SKM-1 (cell line): ENCODE measurements around the gene MTCP1.
A peak's percentile ranks its signal among the peaks of the same experiment; 100 is the strongest.

Experiments
- DNase-seq: peaks from one replicate; lab custom pipeline; 2025; ENCODE audit not compliant: unreplicated experiment; lab: John Stamatoyannopoulos, UW

Gene MTCP1, protein sequence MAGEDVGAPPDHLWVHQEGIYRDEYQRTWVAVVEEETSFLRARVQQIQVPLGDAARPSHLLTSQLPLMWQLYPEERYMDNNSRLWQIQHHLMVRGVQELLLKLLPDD

DNA sequence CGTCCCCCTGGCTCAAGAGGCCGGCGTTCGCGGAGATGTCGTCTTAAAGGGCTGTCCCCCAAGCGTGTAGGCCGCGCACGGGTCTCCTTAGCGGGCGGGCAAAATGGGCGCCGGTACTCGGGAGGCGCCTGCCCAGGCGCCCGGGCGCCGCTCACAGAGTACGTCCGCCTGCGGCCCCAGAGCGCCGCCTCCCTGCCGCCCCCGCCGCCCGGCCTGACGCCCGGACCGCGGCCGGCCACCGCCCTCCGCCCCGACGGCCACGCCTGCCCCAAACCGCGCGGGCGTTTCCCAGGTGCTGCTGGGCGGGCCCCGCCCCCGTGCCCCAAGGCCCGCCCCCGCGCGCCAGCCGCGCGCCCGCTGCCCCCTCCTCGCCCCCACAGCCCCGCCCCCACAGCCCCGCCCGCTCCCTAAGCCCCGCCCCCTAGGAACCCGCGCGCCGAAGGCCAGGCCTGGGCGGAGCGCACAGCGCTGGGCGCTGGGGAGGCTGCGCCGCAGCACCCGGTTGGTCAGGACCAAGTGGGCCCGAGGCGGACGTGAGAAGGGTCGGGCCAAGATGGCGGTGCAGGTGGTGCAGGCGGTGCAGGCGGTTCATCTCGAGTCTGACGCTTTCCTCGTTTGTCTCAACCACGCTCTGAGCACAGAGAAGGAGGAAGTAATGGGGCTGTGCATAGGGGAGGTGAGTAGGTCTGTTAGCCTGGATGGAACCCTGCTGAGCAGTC is at the start of gene MTCP1, which contains the start of the genes BRCC3 and CMC4:
Gene MTCP1 (minus strand): TSS at position 162 of the 719 bp plus-strand sequence. CDS start 5,126 bp downstream, outside the sequence.
Gene BRCC3 (plus strand): TSS at position 534 of the 719 bp plus-strand sequence. CDS start 20 bp downstream, at position 554.
Gene CMC4 (minus strand): TSS at position 162 of the 719 bp plus-strand sequence. CDS start 7,113 bp downstream, outside the sequence.
- DNase-seq: peak; percentile 55

DNA sequence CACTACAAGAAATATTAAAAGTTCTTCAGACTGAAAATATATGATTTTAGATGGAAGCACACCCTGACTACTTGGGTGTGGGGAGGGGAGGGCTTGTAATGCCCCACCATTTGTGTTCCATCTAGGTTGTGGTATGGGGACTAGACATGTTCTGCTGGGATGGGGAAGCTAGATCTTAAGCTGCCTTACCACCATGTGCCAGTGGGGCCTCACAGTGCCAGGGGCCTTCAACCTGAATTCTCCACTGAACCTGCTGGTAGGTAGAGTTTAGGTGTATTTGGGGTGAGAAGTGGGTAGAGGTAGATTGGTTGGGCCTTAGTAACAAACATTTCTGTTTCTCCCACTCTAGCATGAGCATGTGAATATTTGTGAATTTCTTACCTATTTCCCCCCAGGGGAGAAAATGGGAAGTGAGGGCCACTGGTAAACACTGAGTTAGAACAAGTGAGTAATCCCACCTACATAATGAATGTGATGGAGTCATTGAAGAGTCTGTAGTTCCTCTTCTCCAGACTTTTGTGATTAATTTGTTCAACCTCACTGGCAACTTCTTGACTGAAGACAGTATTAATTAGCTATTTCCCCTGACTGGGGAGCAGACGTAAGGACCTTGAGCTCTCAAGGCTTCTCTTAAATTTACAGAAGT is 44.4 kb upstream of the MTCP1 start:
- DNase-seq: no peak

DNA sequence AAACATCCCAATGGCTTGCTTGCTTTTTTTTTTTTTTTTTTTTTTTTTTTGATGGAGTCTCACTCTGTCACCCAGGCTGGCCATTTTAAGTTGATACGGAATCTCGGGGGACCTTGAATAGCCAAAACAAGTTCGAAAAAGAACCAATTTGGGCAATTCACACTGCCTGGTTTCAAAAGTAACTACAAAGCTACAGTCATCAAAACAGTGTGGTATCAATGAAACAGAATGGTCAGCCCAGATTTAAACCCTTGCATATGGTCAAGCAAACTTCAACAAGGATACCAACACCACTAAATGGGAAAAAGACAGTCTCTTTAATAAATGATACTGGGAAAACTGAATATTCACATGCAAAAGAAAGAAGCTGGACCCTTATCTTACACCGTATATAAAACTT is 42.2 kb upstream of the MTCP1 start:
- no peak for DNase-seq

DNA sequence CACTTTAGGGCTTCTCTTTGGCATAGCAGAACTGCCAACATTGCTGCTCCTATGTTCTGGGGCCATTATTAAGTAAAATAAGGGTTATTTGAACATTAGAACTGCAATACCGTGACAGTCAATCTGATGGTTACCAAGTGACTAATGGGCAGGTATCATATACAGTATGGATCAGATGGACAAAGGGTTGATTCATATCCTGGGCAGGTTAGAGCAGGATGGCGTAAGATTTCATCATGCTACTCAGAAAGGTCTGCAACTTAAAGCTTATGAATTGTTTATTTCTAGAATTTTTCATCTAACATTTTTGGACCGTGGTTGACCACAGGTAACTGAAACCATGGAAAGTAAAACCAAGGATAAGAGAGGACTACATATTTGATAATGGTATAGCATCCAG is 41.2 kb upstream of the MTCP1 start:
- DNase-seq: no peak

DNA sequence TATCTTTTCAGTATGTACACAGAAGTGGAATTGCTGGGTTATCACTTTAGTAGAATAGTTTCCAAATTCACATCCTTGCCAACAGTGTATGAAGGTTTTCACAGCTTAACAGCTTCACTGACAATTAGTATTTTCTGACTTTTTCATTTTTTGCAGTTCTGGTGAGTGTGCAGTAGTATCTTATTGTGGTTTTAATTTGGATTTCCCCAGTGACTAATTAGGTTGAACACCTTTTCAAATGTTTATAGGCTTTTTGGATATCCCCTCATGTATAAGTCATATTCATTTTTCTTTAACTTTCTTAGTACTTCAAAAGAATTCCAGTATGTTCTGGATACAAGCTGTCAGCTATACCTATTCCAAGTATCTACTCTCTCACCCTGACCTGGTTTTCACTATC is 37.5 kb upstream of the MTCP1 start:
- DNase-seq: no peak

DNA sequence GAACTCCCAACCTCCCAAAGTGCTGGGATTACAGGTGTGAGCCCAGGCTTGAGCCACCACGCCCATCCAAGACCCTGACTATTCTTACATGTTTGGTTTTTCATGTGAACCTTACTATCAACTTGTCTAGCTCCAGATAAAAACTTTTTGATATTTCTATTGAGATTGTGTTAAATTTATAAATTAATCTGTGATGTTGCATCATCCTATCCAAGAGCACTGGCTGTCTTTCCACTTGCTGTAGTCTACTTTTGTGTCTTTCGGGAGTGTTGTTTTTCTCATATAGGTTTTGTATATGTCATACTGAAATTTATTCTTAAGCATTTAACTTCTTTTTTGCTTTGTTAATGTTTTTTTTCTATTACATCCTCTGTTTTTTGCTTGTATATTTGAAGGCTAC is 35.0 kb upstream of the MTCP1 start:
- no peak for DNase-seq

DNA sequence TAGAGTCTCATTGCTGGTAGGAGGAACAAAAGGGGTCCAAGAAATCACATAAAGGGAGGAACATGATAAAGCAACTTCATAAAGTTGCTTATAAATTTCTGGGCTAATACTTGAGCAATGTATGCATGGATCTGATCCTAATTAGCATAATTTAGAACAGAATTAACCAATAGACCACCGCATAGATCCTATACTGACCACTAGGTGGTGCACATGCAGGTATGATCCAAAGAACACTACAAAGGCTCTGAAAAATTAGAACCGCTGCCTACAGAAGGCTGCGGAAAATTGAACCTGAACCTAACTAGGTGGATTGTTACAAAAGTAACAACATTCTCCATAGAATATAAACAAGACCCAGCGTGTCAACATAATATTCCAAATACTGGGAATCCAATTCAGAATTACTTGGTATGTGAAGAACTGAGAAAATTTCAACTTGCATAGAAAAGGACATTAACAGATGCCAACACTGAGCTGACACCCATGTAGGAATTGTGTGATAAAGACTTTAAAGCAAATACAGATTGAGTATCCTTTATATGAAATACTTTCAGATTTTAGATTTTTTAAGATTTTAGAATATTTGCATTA is 23.6 kb upstream of the MTCP1 start:
- DNase-seq: no peak

DNA sequence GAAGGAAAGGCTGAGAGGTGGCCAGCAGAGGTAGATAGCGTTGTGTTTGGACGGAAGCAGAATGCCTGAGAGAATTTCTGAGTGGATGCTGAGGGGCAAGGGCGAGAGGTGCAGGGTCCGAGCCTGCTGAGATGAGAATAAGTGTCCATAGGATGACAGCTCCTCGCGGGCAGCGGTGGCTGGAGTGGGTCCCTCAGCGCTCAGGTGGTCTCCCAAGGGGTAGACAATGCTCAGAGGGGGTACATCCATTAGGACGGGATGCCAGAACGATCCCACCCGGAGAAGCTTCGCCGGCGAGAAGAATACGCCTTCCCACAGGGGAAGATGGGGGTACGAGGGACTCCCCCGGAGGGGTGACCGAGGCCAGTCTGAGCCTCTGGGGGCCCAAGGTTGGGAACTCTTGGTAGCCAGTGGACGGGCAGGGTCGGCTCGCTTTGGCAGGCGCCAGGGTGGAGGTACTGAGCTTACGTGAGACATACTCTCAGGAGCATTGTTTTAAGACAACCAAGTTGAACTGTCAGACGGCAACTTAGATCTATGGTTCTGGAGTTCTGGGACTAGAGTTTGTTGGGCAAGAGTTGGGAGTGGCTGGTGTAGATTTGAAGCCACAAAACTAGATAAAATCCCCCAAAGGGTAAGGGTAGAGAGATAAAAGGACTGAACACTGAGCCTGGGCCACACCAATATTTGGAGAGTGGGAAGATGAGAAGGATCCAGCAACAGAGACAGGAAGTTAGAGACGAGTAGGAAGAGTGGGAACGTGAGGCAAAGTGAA is 16.2 kb upstream of the MTCP1 start:
- no peak for DNase-seq

DNA sequence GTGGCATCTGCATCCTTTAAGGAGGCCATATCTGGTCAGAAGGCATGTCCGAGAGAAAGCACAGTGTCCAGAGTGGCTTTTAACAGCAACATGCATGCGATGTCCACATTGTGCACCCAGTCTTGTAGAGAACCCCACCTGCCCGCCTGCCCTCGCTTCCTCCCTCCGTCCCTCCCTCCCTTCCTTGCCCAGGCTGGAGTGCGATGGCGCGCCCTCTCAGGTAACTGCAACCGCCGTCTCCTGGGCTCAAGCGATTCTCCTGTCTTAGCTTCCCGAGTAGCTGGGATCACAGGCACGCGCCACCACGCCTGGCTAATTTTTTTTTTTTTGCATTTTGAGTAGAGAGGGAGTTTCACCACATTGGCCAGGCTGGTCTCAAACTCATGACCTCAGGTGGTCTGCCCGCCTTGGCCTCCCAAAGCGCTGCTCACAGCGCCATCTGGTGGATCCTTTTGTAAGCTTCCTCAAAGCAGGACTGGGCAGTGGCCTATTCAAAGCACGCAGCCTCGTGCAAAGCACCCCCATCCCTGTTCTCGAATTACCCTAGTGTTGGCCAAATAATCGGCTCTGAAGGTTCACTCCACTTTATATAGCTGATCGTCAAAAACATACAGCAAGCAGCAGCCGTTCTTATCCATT is 15.4 kb upstream of the MTCP1 start:
- no peak for DNase-seq

DNA sequence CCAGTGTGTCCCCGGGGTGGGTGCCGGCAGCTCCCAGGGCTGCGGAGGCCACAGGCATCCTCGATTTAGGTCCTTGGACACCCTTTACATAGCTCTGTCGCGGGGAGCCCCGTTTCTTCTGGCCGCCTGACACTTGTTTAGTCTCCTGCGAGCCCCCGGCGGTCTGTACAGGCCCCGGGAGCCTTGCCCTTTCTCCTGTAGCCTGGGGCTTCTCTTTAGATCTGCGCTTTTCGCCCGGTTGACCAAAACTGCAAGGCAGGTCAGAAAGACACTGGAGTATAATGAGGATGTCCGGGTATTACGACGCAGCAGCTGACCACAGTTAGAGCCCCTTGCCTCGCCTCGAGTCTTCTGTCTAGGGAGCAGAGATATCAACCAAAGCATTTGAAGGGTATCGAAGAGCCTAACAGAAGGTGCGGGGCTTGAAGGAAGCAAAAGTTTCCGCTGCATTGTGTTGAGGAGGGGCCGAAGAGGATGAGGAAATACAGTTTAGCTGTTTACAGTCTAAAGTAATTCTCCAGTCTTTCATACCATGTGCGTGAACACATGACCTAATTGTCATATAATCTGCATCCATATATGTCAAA is 851 bp upstream of the MTCP1 start:
- no peak for DNase-seq

DNA sequence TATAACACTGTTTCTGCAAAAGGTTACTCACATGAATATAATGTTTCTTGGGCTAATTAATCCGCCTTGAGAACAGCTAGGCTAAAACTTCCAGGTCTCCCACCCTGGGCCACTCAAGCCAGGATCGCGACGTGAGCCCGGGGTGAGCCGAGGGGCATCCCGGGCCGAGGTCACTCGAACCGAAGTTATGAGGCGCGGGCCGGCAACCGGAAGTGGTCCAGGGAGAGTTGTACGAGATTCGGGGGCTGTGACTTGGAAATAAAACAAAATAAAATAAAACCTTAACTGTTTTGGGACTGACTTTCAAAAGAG is 317 bp downstream of the MTCP1 start:
- no peak for DNase-seq

DNA sequence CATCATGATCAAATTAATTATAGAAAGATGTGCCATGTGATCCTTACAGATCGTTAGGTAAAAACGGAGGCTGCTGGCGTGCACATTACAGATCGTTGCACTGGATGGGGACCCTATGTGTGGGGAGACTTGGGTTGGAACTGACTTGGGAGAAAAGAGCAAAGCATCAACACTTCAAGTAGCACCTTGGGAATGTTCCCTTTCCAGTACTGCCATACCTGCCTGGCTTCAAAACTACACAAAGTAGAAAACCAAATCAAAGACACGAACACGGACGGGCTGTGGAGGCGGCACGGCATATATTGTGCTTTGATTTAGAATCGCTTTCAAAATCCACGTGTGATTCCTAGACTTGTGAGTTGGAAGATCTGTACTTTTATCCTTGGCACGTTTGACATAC is 898 bp downstream of the MTCP1 start:
- no peak for DNase-seq

DNA sequence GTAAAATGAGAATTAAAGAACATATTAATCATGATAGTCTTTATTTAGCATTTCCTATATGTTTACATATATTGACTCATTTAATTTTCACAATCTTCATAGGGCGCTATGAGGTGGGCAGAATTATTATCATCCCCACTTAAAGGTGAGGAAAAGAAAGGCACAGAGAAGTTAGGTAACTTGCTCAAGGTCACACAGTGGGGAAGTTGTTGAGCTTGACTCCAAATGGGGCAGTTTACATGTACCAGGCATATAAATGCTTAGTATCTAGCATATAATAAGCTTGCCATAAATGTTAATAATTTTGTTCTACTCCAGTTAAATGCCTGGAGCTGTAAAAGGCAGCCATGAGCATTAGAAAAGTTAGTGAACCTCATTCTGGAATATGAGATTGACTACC is 1.5 kb downstream of the MTCP1 start:
- DNase-seq: no peak

DNA sequence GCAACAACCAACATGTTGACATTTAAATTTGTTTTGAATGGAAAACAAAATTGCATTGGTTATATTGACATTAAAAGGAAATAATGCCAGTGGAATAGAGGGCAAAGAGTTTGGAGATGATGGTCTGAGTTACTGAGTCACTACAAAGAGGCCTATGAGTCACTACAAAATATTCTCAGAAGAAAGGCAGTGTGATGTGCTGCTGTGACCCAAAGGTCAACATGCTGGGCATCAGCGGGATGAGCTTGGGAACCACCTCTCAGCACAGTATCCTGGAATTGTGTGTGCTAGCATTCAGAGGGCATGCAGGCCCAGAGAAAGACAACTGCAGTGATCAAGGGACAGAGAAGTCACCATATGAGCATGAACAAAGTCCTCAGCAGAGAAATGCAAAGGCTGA is 2.8 kb downstream of the MTCP1 start:
- DNase-seq: no peak

DNA sequence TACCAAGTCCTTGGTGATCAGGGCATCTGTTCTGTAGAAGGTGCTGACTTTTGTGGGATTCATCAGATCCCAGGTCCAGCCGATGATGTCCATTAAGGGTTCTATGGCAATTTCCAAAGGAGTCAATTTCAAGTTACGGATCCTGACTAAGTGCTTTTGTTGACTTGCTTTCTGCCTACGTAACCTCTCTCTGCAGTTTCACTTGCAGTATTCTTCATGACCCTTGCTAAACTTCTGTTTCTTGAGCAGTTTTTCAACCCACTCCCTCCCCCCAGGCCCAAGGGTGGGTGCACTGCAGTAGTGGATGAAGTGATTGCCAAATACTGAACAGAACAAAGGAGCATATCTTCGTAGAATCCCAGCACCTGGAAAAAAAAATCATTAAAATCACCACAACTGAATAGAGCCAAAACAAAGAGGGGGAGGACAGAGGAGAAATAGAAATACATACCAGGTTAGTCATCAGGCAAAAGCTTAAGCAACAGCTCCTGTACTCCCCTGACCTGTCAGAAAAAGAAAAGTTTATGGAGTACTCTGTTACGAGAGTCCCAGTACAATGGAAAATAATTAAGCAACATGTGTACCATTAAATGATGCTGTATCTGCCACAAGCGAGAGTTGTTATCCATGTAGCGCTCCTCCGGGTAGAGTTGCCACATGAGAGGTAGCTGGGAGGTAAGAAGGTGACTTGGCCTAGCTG is 5.8 kb downstream of the MTCP1 start:
- DNase-seq: no peak

DNA sequence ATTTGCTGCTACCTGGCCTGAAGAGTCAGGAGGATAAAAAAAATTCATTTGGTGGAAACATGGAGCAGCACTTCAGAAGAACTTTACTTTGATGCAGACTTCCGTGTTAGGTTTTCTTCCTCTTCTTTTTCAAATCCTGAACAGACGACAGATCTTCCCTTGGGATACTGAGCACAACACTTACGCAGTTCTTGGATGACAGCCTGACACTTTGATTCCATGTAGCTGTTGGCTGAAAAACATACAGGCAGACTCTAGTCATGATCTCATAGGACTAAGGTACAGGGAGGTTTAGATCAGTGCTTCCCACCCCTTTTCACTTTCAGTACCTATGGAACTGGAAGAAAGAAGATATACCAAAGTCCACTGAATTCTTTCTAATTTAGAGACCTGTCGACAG is 9.2 kb downstream of the MTCP1 start:
- no peak for DNase-seq

DNA sequence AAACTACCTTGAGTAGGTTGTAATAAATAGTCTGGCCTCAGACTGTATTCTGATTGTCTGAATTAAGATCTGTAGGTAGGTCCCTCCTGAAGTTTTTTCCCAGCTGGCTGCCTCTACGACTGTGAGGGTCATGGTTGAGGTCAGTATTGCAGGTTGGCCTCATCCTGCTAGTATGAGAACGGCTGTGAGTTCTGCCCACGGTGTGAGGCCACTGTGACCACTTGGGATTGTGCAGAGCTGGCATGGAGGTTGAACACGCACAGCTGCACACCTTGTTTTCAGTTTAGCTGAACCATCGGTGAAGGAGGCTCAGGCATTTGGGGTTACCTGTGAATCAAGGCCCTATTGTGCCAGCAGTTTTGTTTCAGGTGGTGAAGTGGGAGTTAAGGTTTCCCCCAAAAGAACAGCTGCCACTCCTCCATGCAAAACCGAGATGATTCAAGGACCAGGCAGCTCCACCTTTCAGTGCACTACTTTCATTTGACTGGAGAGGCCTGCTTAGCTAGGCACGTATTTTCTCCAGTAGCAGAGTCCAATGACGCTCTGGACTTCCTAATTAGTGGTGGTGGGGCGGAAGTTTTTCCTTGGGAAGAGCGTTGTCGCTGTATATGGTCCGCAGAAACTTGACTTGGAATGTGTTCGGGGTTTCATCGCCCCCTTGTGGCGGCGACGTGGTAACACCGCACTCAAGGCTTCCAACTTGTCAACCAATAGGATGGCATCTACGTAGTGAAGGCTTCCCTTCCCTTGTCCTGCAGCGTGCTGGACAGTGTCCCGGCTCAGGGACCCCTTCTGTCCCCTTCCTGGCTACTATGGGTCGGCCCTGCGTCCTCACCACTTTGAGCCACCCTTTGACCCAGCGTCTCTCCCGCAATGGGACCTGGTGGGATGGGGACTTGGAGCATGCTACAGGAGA is 13.8 kb downstream of the MTCP1 start:
- no peak for DNase-seq

DNA sequence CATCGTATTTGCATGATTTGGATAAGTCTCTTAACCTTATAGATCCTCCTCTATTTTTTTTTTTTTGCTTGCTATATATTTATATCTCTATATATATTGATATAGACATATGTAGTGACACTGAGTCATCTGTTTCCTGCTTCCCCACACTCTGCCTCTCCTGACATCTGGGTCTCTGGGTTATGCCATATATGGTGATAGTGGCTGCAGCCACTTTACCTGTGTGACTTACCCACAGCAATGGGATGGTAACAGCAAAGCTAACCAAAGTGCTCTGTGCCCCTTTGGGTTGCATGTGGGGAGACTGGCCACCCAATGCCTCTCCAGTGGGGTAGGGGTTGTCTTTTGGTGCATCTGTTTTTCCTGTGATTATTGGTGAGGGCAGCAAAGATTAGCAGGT is 14.5 kb downstream of the MTCP1 start:
- DNase-seq: no peak

DNA sequence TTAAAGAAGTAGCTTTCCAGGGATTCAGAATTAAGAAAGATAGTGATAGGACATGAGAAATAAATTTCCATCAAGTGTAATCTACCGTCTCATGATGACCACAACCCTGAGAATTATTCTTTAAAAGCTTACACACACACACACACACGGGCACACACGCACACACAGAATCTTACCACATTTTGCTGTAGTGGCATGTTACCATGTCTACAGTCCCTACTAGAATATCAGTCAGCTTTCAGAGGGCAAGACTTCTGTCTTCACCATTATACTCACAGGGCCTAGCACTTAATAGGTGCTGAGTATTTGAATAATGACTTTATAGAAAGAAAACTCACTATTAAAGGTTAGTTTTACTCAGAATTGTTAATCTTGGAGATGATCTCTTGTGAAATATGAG is 15.4 kb downstream of the MTCP1 start:
- no peak for DNase-seq
